ENCODE results near the gene CCHCR1. TPM values are rescaled to one million over a fixed set of nuclear protein-coding genes. Genes with fewer than 3 reads are reported as not detected.
A peak's percentile ranks its signal among the peaks of the same experiment; 100 is the strongest.

CCHCR1 gene
- total RNA-seq, 1 experiment from 2014 or later = 45.5 TPM

- H3K27ac ChIP-seq (ENCODE audit: insufficient read length, low read depth, low read length) = no peak overlapping the region
- no peaks in the 10 kb centered on the region for H4K20me1 ChIP-seq (ENCODE audit: control insufficient read depth, insufficient read depth, insufficient read length)
- DNase-seq = no peak
- no peak overlapping the region for H4K91ac ChIP-seq (ENCODE audit: insufficient read length, low read depth, low read length)
- no peak overlapping the region for H3K4me2 ChIP-seq (ENCODE audit: insufficient read depth, insufficient read length, low read length)
- no peak overlapping the region for H3K14ac ChIP-seq (ENCODE audit: insufficient read depth, low read length)
- Mint-ChIP-seq H3K4me1 (peaks cover 32 to 41% of the 10 kb centered on the region in 2 experiments), H3K4me3 (no peak overlapping the region), H3K36me3 (ENCODE audit: insufficient read depth in 1 of 3, low read depth in 3 of 3) (no peaks in the 10 kb centered on the region), H3K27ac (peak overlapping the region in 1 of 3 experiments; percentile 55; a peak in 2 of 7 replicates), H3K27me3 (ENCODE audit: low read depth) (peaks cover 44% of the 10 kb centered on the region), H3K9me3 (no peaks in the 10 kb centered on the region)
- no peaks in the 10 kb centered on the region for H3K27me3 ChIP-seq (ENCODE audit: insufficient read depth, low read length)
- no peak overlapping the region for H2AK5ac ChIP-seq (ENCODE audit: insufficient read length, low read length)
- H4K5ac ChIP-seq (ENCODE audit: insufficient read length, low read depth, low read length) = no peak overlapping the region
- no peak overlapping the region for H3K18ac ChIP-seq (ENCODE audit: insufficient read length, low read depth, low read length)
- H3K23ac ChIP-seq (ENCODE audit: insufficient read length, low read depth, low read length) = no peak overlapping the region
- no peak overlapping the region for H3K9ac ChIP-seq (ENCODE audit: extremely low read depth, insufficient read length, low read length)
- no peak overlapping the region for H3K56ac ChIP-seq (ENCODE audit: insufficient read length, low read depth, low read length)
- H3K9me3 ChIP-seq (ENCODE audit: control insufficient read depth, low read depth, low read length) = no peaks in the 10 kb centered on the region
- no peak overlapping the region for H3K4ac ChIP-seq (ENCODE audit: low read depth, low read length)
- no peak overlapping the region for H2BK15ac ChIP-seq (ENCODE audit: low read depth, low read length)
- no peak overlapping the region for H2BK120ac ChIP-seq (ENCODE audit: low read depth, low read length, poor library complexity, severe bottlenecking)
- H3K79me2 ChIP-seq (ENCODE audit: insufficient read depth, low read length) = no peaks in the 10 kb centered on the region
- no peak overlapping the region for H2AFZ ChIP-seq (ENCODE audit: low read length)
- no peak overlapping the region for H4K8ac ChIP-seq (replicated peaks; ENCODE audit: insufficient read length, low read depth, low read length)
- TF ChIP-seq CTCF (conservative IDR thresholded peaks at IDR 0.05) = no peak
- H3K23me2 ChIP-seq (ENCODE audit: insufficient read length, low read depth, low read length, poor library complexity, severe bottlenecking) = no peaks in the 10 kb centered on the region
- no peak overlapping the region for H3T11ph ChIP-seq (ENCODE audit: low read length)
- H2BK12ac ChIP-seq (ENCODE audit: insufficient read length, low read depth, low read length) = no peak overlapping the region
- H2BK20ac ChIP-seq (ENCODE audit: low read depth, low read length, poor library complexity, severe bottlenecking) = no peak overlapping the region
- WGBS (ENCODE audit: extremely low coverage, insufficient read length, low lambda C conversion rate) = no CpG with 5 or more reads among the region's 12 CpGs
- 0 out of 2 replicates have a peak, but pooled peaks cover 7% of the 10 kb centered on the region for H3K4me1 ChIP-seq (ENCODE audit: insufficient read depth, low read length)
- no peak overlapping the region for H2BK5ac ChIP-seq (ENCODE audit: insufficient read length, low read length)
- no peaks in the 10 kb centered on the region for H3K79me1 ChIP-seq (ENCODE audit: insufficient read depth, low read depth, low read length, poor library complexity, severe bottlenecking)
Observed at GRCh38 chr6:31115941-31116560, 41.6 kb downstream of the CCHCR1 start.
